NCI-H1105 (cell line): Measurements from ENCODE around the gene CD55.

Experiments used
- DNase-seq: peaks from one replicate; lab custom pipeline; 2025; lab: John Stamatoyannopoulos, UW

Gene CD55

GRCh38 chr1:207330011-207330710 is 8.7 kb downstream of the CD55 start:
- DNase-seq: no peak

GRCh38 chr1:207331354-207332313 is 10.2 kb downstream of the CD55 start:
- DNase-seq: no peak

- no peak for DNase-seq
Measured at GRCh38 chr1:207333009-207333600, 11.6 kb downstream of the CD55 start.

GRCh38 chr1:207333620-207334019 is 12.1 kb downstream of the CD55 start:
- DNase-seq: no peak

- no peak for DNase-seq
Measured at GRCh38 chr1:207334337-207334736, 12.9 kb downstream of the CD55 start.

- no peak for DNase-seq
Measured at GRCh38 chr1:207335138-207335537, 13.7 kb downstream of the CD55 start.

GRCh38 chr1:207335695-207336363 is 14.4 kb downstream of the CD55 start:
- no peak for DNase-seq

GRCh38 chr1:207336559-207337467 is 15.3 kb downstream of the CD55 start:
- no peak for DNase-seq

GRCh38 chr1:207342332-207342731 is 20.9 kb downstream of the CD55 start:
- no peak for DNase-seq

- no peak for DNase-seq
Measured at GRCh38 chr1:207343675-207344074, 22.2 kb downstream of the CD55 start.

- no peak for DNase-seq
Measured at GRCh38 chr1:207344221-207344620, 22.7 kb downstream of the CD55 start.

GRCh38 chr1:207345644-207346477 is 24.4 kb downstream of the CD55 start:
- no peak for DNase-seq

GRCh38 chr1:207346513-207346912 is 25.0 kb downstream of the CD55 start:
- no peak for DNase-seq

- no peak for DNase-seq
Measured at GRCh38 chr1:207349979-207350378, 28.5 kb downstream of the CD55 start.

- no peak for DNase-seq
Measured at GRCh38 chr1:207352554-207352953, 31.1 kb downstream of the CD55 start.

- no peak for DNase-seq
Measured at GRCh38 chr1:207355060-207355459, 33.6 kb downstream of the CD55 start.

GRCh38 chr1:207355513-207356295 is 34.2 kb downstream of the CD55 start:
- no peak for DNase-seq

- DNase-seq: no peak
Measured at GRCh38 chr1:207361029-207361428, 39.6 kb downstream of the CD55 start.

GRCh38 chr1:207361889-207362288 is 40.4 kb downstream of the CD55 start:
- no peak for DNase-seq
